Dermis blood vessel endothelial cell (primary cell): ENCODE measurements around the gene TRMT2A. TPM values are rescaled to one million over a fixed set of nuclear protein-coding genes. Genes with fewer than 3 reads are reported as not detected.

Experiments used
- total RNA-seq: library from RNA; depleted of rRNA; stranded (reverse); fragments of >200 nt; gene quantifications from 2 replicates; pipeline ENCODE4 v1.2.3, GENCODE V29; 2014

The TRMT2A gene
- total RNA-seq, 1 donor from 2014 or later, result 48.8 TPM

Other genes with a start within 250 kb of the TRMT2A start
- 551 and 616 TPM in 2 replicates for gene COMT, start 175.5 kb downstream of the TRMT2A start, total RNA-seq
- gene TXNRD2, start 175.4 kb downstream of the TRMT2A start, total RNA-seq, result 81.9 and 129 TPM in 2 replicates
- gene ARVCF, start 100.4 kb downstream of the TRMT2A start, total RNA-seq, result 123 and 288 TPM in 2 replicates
- gene TANGO2, start 96.1 kb downstream of the TRMT2A start, total RNA-seq, result 86.0 and 93.6 TPM in 2 replicates
- 30.2 and 30.3 TPM in 2 replicates for gene DGCR8, start 37.0 kb downstream of the TRMT2A start, total RNA-seq
- gene RANBP1, start 1.1 kb downstream of the TRMT2A start, total RNA-seq, result 239 and 338 TPM in 2 replicates
- gene ZDHHC8, start 14.6 kb upstream of the TRMT2A start, total RNA-seq, result 9.0 and 20.4 TPM in 2 replicates
- 9.4 and 11.1 TPM in 2 replicates for gene CCDC188, start 33.8 kb upstream of the TRMT2A start, total RNA-seq
- 0.68 and 2.7 TPM in 2 replicates for gene RTN4R, start 151.1 kb upstream of the TRMT2A start, total RNA-seq
- gene DGCR6L, start 202.8 kb upstream of the TRMT2A start, total RNA-seq, result 40.8 and 62.5 TPM in 2 replicates